HG03571 (cell line): Measurements from ENCODE around the gene FRS3.
"Not testable (repeated sequence)": the region's sequence is repeated elsewhere in the genome, so short reads cannot be mapped to it uniquely, and the experiment has no call there.

Source experiments
- ATAC-seq: cut with Tn5 transposase; IDR thresholded peaks from one replicate; pipeline ENCODE4 v1.9.1; 2021; ENCODE audit not compliant: unreplicated experiment

Gene FRS3, protein sequence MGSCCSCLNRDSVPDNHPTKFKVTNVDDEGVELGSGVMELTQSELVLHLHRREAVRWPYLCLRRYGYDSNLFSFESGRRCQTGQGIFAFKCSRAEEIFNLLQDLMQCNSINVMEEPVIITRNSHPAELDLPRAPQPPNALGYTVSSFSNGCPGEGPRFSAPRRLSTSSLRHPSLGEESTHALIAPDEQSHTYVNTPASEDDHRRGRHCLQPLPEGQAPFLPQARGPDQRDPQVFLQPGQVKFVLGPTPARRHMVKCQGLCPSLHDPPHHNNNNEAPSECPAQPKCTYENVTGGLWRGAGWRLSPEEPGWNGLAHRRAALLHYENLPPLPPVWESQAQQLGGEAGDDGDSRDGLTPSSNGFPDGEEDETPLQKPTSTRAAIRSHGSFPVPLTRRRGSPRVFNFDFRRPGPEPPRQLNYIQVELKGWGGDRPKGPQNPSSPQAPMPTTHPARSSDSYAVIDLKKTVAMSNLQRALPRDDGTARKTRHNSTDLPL

DNA sequence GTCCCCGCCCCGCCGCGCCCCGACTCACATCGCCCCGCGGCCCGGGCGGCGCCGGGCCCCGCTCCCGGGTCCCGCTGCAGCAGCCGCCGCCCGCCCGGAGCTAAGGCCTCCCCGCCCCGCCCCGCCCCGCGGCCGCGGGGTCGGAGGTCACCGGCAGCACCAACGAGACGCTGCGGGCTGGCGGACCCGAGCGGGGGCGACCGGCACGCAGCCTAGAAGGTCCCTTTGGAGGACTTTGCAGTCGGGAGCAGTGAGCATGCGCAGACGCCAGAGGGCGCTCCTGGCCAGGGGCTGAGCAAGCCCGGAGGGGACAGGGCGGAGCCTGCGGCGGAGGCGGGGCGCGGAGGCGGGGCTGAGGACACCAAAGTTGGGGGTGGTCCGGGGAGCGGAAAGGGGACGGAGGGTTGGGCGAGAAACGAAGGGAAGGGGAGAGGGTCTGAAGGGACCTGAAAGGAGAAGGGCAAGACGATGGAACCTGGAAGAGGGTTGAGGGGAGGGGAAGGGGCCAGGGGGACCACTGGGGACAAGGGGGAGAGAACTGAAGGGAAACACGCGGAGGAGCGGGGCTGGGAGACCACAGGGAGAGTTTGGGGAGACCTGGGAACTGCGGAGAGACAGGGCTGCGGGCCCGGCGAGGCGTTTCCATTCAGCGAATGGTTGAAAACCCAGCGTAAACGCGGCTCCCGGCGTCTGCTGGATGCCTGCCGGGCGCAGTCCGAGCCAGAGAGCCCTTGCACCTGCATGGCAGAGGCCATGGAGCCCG lies at the start of gene FRS3:
FRS3 (minus strand) TSS at position 113 of the 763 bp plus-strand sequence. CDS start 2,913 bp downstream, outside the sequence.
- peak; percentile 95 for ATAC-seq

DNA sequence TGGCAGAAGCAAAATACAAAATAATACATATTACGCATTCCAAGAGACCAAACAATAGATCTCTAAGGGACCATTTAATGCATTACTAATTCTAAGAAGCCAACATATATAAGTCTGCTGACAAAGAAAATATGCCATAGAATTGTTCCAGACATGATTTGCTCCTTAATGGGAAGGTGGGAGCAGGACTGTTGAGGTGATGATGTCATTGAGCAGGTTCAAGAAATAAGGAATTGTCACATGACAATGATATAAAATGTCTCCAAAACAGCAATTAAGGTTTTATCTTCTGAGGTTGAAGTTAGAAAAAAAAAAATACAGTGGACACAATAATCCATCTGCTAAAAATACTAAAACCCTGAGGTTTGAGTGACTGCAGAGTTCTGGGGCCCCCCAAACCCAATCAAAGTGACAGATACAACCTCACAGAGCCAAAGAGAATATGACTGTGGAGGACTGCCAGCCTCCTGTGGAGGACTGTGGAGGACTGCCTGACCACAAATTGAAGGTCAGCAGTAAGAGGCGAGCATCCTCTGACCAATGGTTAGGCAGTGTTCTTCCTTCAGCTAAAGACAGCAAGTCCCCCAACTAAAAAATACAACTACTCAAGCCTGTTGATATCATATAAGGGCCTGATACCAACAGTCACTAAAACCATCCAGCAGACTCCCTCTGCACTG lies 46.8 kb upstream of the FRS3 start:
- ATAC-seq, result no peak

DNA sequence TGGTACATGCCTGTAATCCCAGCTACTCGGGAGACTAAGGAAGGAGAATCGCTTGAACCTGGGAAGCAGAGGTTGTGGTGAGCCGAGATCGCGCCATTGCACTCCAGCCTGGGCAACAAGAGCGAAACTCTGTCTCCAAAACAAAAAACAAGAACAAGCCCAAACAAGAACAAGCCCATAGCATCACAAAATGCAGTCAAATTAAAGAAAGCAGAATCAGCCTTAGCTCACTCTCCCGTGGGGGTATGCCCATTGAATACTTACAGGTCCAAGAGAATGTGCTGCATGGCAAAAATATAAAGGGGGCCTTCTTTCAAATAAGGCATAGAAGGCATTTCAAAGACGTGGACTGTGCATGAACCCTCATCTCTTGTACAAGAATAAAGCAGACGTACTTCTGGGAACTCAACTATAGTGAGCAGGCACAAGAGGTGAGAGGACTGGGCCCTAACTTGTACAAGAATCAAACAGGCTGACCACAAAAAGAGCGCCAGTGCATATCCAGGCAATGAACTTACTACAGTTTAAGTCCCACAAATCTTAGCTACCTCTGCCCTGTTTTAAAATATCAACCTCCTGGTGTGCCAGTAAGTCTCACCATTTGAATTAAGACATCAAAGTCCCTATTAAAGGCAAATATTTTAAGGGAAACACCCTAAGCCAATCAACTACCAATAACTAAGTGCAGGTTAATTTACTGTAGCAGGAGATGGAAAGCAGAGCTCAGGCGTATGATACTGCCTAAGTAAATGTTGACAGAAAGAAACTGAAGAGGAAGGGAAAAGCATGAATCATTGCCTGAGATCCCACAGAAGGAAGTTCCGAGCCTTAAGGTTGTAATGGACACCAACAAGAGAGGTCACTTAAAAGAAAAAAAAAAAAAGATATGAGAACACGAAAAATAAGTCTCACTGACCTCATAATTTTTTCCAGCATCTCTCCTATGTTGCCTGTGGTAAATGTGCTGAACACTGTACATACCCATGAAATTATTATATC lies 45.2 kb upstream of the FRS3 start:
- no peak for ATAC-seq

DNA sequence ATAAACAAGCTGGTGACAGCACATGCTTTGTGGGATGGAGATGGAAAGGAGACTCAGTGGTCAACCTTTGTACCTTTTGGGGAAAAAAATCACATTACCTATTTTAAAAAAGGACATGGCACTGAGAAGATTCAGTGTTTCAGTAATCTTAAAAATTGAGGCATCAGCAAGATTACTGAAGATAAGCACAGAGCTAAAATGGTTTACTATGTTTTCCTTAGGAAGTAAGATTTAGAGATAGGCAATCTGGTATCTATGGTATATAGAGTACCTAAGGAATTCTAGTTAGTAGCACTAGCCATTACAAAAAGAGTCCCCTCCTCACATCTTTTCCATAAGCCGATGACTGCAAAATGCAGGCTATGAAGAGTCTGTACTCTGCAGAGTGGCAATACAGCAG lies 43.5 kb upstream of the FRS3 start:
- no peak for ATAC-seq

DNA sequence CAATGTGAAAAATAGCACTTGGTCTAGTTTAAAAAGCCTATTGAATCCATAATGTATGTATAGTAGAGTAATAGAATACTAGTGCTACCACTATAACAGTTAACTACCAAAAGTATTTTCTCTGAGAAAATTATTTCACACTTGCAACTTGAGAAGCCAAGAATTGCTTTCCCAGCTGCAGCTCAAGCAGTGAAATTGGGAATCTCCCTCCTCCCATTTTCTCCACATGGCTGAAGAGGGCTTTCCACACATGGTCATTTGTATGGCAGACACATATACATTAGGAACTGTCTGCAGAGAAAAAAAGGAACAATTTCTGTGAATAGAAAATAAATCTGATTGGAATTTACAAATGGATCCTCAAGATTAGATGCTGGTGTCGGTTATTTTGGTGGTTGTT lies 42.3 kb upstream of the FRS3 start:
- no peak for ATAC-seq

DNA sequence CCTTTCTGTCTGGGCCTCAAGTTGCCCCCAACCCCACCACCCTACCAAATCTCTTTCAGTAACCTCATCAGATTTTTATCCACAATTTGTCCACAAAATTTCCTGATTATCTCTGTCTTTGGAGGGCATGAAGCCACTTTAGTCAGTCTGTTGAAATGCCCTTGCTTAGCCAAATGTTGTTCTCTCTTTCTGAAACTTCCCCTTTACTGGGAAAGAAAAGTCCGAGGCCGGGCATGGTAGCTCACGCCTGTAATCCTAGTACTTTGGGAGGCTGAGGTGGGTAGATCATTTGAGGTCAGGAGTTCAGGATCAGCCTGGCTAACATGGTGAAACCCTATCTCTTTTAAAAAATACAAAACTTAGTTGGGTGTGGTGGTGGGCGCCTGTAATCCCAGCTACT lies 41.6 kb upstream of the FRS3 start:
- no peak for ATAC-seq

DNA sequence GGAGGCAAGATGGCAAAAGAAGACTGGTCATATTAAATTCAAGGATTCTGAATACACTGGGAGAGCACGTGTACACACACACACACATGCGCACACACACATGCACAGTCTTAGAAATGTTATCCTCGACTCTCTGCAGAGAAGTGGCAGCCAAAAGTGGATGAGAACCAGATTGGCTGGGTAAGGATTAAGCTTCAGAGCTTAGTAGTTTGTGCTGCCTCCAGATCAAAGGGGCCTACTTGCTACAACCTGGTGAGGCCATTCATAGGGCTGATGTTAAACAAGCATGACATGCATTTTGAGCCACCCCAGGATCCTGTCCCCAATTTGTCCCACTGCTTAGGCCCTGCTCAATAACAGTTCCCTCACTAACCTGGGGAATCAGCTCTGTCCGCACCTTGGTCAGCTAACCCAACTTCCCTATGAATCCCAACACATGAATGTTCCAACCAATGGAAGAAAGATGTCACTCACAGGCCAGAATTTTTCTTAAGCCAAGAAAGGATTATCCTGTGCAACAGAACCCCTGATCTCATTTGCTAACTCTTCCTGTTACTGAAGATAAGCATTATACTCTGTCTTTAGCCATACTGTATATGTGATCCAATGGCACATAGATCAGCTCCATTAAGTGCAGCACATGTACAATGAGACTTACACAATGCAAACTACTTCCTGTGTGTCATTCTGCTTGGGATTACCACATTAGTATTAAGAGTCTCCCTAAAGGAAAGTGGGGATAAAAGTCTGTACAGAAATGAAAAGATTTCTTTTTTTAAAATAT lies 38.8 kb upstream of the FRS3 start:
- no peak for ATAC-seq

DNA sequence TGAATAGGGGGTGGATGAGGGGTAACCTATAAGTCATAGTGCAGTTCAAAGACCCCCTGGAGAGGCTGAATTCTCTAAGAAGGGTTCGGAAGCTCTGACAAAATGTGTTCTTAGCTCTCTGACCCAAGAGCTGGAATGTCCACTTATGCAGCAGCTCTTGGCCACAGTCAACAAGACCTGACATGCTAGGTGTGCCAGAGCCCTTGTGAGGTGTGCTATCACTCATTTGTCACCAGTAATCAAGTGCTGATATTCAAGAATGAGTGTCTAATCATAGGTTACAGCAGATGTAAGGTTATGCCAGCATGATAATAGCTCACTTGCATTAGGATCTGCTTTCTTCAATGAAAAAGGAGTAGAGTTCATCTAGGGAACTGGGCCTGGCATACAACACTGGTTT lies 35.9 kb upstream of the FRS3 start:
- no peak for ATAC-seq

DNA sequence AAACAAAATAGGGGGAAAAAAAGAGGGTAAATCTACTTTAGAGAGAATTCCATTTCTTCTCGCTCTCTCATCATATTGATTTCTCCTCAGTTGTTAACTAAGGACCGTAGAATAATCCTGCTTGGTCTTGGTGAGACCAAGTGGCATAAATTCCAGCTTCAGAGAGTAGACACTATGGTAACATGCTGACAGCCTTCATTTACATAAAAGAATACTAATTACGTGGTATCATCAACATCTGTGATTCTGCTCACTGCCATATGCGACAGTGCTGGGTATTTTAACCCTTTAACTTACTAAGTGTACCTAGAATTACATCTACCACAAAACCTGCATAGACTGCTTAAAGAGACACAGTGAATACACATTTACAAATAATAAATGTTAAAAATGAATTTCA lies 34.9 kb upstream of the FRS3 start:
- no peak for ATAC-seq

DNA sequence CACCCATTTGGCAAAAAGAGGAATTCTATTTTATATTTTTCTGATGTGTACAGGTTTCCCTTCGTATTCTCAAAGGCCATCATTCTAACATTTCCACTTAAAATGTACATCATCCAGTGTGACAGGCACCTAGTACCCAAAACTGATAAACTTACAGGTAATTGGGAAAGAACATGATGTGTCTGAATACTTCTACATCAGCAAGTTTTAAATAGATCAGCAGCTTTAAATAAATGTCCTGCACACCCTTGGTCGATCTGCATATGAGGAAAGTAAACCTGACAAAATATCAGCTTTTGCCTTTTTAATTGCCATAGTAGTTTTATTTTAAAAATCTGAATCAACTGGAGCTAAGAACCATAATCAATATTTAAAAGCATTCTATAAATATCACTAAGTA lies 34.3 kb upstream of the FRS3 start:
- ATAC-seq, result no peak

DNA sequence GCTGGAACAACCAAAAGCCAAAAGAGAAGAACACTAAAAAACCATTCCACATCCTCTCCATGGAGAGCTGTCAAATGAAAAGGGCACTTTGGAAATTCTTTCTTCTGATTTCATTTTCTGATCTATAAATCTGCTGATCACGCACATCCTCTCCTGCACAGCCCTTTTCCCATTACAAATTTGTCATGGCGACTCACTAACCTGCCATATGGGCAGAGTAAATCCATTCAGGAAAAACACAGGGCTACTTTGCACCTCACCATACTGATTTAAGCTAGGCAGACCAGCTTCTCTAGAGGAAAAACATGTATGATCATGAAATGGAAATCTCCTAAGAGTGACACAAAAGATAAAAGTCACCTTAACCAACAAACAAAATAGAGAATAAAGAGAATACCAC lies 33.8 kb upstream of the FRS3 start:
- ATAC-seq, result no peak

DNA sequence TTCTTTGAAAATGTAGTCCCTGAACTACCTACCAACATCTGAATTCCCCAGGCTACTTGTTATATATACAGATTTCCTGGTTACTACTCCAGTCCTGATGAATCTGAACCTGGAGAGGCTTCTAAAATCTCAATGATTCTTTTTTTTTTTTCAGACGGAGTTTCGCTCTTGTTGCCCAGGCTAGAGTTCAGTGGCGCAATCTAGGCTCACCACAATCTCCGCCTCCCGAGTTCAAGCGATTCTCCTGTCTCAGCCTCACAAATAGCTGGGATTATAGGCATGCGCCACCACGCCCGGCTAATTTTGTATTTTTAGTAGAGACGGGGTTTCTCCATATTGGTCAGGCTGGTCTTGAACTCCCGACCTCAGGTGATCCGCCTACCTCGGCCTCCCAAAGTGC lies 32.2 kb upstream of the FRS3 start:
- ATAC-seq, result not testable (repeated sequence)

DNA sequence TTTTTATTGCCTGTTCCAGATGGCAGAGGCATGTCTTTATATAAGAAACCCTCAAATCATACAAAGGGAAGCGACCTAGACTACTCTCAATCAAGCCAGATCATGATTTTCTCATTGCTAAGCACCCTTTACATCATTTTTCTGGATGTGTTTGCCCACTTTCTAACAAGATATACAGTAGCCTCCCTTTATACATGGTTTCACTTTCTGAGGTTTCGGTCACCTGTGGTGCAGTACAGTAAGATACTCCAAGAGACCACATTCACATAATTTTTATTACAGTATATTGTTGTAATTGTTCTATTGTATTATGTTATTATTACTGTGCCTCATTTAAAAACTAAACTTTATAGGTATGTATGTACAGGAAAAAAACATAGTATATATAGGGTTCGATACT lies 31.4 kb upstream of the FRS3 start:
- no peak for ATAC-seq

DNA sequence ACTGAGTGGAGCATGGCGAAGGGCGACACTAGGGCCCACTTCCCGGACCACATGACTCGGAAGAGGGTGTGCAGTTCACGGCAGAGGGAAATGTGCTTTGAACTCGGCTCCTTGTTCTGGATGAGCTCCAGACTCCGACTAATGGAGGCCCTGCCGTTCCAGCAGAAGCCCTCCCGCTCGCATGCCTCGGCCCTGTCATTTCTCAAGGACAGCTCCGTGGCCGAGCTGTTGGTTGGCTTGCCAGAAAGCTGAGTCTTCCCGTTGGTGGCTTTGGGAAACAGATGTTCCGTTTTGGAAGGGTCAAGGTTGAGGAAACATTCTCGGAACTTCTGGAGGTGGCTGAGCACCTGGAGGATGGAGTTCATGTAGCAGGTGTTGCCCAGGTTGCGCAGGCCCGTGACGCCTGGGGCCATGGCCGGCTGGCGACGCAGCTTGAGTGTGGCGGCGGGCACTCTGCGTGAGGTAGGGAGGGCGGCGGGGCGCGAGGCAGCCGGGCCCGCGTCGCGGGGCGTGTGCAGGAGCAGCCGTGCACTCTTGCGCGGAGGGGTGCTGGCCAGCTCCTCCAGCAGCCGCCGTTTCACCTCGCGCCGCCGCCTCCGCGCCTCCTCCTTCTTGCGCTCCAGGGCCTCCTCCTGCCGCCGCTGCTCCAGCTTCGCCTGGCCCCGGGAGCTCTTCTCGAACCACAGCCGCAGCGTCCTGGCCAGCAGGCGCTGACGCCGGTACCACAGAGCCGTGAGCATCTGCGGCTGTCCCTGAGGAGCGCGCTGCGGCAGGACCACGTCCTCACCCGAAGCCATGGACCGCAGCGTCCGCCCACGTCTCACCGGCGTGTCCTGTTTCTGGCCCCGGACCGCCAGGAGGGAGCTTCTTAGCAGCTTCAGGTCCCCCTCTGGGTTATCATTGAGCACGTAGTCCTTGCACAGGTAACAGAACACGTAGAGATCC lies 26.4 kb upstream of the FRS3 start:
- no peak for ATAC-seq

DNA sequence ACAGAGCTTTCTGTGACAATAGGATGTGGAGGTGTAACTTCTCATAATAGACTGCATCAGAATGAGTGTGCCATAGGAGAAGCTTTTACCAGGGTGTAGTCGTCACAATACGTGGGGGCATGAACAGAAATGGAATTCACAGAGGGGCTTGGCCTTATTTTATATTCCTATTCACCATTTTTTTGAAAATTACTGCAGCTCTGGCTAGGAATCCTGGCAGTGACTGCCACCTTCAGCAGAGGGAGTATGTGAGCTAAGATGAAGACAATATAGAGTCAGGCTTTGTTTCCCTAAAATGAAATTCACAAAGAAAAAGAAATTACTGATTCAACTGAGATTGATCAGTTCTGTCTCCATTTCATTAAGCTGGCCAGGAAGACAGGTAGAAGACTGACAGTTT lies 21.7 kb upstream of the FRS3 start:
- ATAC-seq, result no peak

DNA sequence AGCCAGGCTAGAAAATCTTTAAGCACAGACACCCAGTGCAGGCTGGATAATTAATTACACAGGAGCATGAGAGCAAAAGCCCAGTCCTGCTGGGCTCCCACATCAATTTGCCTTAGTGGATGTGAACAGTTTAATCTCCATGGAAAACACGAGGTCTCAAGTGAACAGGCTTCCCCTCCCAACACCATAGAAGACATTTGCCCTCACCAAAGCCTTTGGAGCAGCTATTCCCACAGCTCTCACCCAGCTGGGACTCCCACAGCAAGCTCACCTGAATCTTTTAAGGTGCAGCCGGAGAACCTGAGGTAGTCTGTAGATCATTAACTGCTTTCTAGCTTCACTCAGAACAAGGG lies 19.8 kb upstream of the FRS3 start:
- no peak for ATAC-seq

DNA sequence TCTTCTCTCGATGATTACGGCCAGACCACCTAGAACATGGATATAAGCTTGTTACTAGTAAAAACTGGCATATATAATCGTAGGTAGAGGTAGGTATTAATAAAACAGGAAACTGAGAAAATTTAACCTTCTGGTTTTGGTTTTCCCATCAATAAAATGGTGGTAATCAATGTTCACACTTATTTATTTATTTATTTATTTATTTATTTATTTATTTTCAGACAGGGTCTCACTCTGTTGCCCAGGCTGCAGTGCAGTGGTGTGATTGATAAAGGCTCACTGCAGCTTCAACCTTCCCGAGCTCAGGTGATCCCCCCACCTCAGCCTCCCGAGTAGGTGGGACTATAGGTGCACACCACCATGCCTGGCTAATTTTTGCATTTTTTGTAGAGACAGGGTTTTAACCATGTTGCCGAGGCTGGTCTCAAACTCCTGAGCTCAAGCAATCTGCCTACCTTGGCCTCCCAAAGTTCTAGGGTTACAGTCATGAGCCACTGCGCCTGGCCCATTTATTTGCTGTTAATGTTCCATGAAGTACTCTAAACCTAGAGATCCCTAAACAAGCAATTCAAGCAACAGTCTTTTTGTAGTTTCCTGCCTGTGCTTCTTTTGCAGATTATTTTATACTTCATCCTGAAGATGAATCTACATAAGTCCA lies 19.3 kb upstream of the FRS3 start:
- no peak for ATAC-seq

DNA sequence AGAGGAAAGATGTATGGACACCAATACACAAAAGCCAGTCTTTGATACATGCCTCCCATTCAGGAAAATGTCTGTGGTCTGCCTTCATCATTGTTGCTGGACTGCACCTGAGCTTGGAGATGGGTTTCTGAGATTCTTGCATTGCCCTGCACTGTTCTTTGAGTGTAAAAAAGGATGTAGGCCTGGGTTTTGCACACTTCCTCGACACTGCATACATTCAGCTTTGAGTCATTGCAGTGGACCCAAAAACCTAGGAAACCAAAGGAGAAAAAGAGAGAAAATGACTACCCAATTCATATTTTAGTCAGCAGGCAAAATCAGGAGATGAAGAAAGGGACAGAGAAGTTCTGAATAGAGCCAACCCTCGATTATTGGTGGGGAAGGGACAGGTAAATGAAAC lies 16.8 kb upstream of the FRS3 start:
- ATAC-seq, result no peak
